Astrocyte (in vitro differentiated cells and primary cell): ENCODE data around the gene CDS1. TPM values are rescaled to one million over a fixed set of nuclear protein-coding genes. Genes with fewer than 3 reads are reported as not detected.

Experiments used
- DNase-seq: peaks from one replicate; pipeline ENCODE4 v3.0.0-alpha.2; 2010; ENCODE audit warnings: low read depth
- FAIRE-seq: peaks from 2 replicates; lab custom pipeline; 2011; peaks lifted over from hg19 to GRCh38; lab: Jason Lieb, UNC
- H2AFZ ChIP-seq: 2 replicates; pipeline ENCODE4 v1.6.0; 2012; ENCODE audit warnings: low read depth, low read length, inconsistent platforms
- H3K27ac ChIP-seq: 2 replicates; pipeline ENCODE4 v1.5.1; 2011; ENCODE audit warnings: low read depth, low read length, inconsistent platforms
- H3K27me3 ChIP-seq: 2 replicates; pipeline ENCODE4 v1.6.0; 2011; ENCODE audit warnings: low read length, inconsistent platforms; ENCODE audit not compliant: insufficient read depth
- H3K36me3 ChIP-seq: 2 replicates; pipeline ENCODE4 v1.5.1; 2011; ENCODE audit warnings: low read length, inconsistent platforms; ENCODE audit not compliant: insufficient read depth
- H3K4me1 ChIP-seq: 2 replicates; pipeline ENCODE4 v1.5.1; 2011; ENCODE audit warnings: low read length, inconsistent platforms; ENCODE audit not compliant: insufficient read depth
- H3K4me2 ChIP-seq: 2 replicates; pipeline ENCODE4 v1.6.0; 2012; ENCODE audit warnings: low read length, inconsistent platforms
- H3K4me3 ChIP-seq: 2 replicates; pipeline ENCODE4 v1.5.1; 2011; ENCODE audit warnings: low read depth, mild to moderate bottlenecking, low read length, inconsistent platforms; ENCODE audit not compliant: insufficient read depth
- H3K79me2 ChIP-seq: 2 replicates; pipeline ENCODE4 v1.6.0; 2012; ENCODE audit warnings: mild to moderate bottlenecking, low read length, inconsistent platforms; ENCODE audit not compliant: insufficient read depth
- H3K9ac ChIP-seq: 2 replicates; pipeline ENCODE4 v1.6.0; 2012; ENCODE audit warnings: mild to moderate bottlenecking, low read length, inconsistent platforms
- H3K9me3 ChIP-seq: 2 replicates; pipeline ENCODE4 v1.5.1; 2012; ENCODE audit warnings: low read depth, mild to moderate bottlenecking, low read length, inconsistent platforms; ENCODE audit not compliant: insufficient read depth
- H4K20me1 ChIP-seq: 2 replicates; pipeline ENCODE4 v1.6.0; 2012; ENCODE audit warnings: low read length, inconsistent platforms; ENCODE audit not compliant: insufficient read depth
- H3K27ac Mint-ChIP-seq: one replicate; pipeline ENCODE4 v1.8.0; 2021; ENCODE audit warnings: mild to moderate bottlenecking, mixed read lengths; ENCODE audit not compliant: unreplicated experiment
- H3K27me3 Mint-ChIP-seq: one replicate; pipeline ENCODE4 v1.8.0; 2021; ENCODE audit warnings: low read depth, mixed read lengths; ENCODE audit not compliant: unreplicated experiment
- H3K36me3 Mint-ChIP-seq: one replicate; pipeline ENCODE4 v1.8.0; 2021; ENCODE audit warnings: low read depth, mixed read lengths; ENCODE audit not compliant: unreplicated experiment
- H3K4me1 Mint-ChIP-seq: one replicate; pipeline ENCODE4 v1.8.0; 2021; ENCODE audit warnings: low read depth, mixed read lengths; ENCODE audit not compliant: unreplicated experiment
- H3K4me3 Mint-ChIP-seq: one replicate; pipeline ENCODE4 v1.8.0; 2021; ENCODE audit warnings: mild to moderate bottlenecking, moderate library complexity, mixed read lengths; ENCODE audit not compliant: unreplicated experiment
- H3K9me3 Mint-ChIP-seq: one replicate; pipeline ENCODE4 v1.8.0; 2021; ENCODE audit warnings: mild to moderate bottlenecking, mixed read lengths; ENCODE audit not compliant: unreplicated experiment
- CTCF ChIP-seq: IDR thresholded peaks from 2 replicates; pipeline ENCODE4 v1.5.1; 2011; ENCODE audit warnings: low read depth, mild to moderate bottlenecking, inconsistent platforms, low read length, moderate library complexity; ENCODE audit not compliant: insufficient read depth
- EZH2 ChIP-seq: IDR thresholded peaks from 2 replicates; pipeline ENCODE4 v1.6.1; 2012; ENCODE audit warnings: mild to moderate bottlenecking, low read length, inconsistent platforms; ENCODE audit not compliant: insufficient read depth
- total RNA-seq: library from RNA; stranded (reverse); gene quantifications from 2 replicates; pipeline ENCODE4 v1.2.1, GENCODE V29; 2021

Gene CDS1
- total RNA-seq, 1 donor from 2014 or later: 5.7 TPM

- DNase-seq (no peak), FAIRE-seq (no peak)
- Histone ChIP-seq H4K20me1 (no peaks in the 10 kb centered on the region), H3K36me3 (no peaks in the 10 kb centered on the region), H3K27me3 (no peaks in the 10 kb centered on the region), H2AFZ (no peak overlapping the region), H3K4me3 (no peak overlapping the region), H3K9me3 (no peaks in the 10 kb centered on the region), H3K4me1 (no peaks in the 10 kb centered on the region), H3K4me2 (no peak overlapping the region), H3K27ac (no peak overlapping the region), H3K9ac (no peak overlapping the region), H3K79me2 (no peaks in the 10 kb centered on the region)
- TF ChIP-seq EZH2 (no peak), CTCF (no peak)
- no peak overlapping the region for H3K27ac Mint-ChIP-seq
- H3K9me3 Mint-ChIP-seq: no peaks in the 10 kb centered on the region
- no peaks in the 10 kb centered on the region for H3K4me1 Mint-ChIP-seq
- H3K36me3 Mint-ChIP-seq: peaks cover 8% of the 10 kb centered on the region
- no peak overlapping the region for H3K4me3 Mint-ChIP-seq
- no peaks in the 10 kb centered on the region for H3K27me3 Mint-ChIP-seq
These were observed 56.2 kb downstream of the CDS1 start for GRCh38 chr4:84639145-84639544.

- Mint-ChIP-seq H3K27me3 (no peaks in the 10 kb centered on the region), H3K9me3 (no peaks in the 10 kb centered on the region), H3K4me3 (no peak overlapping the region), H3K4me1 (no peaks in the 10 kb centered on the region), H3K36me3 (peaks cover 6% of the 10 kb centered on the region), H3K27ac (no peak overlapping the region)
- H3K9me3 ChIP-seq: no peaks in the 10 kb centered on the region
- no peak for DNase-seq
- no peak overlapping the region for H3K4me2 ChIP-seq
- no peaks in the 10 kb centered on the region for H3K27me3 ChIP-seq
- no peaks in the 10 kb centered on the region for H4K20me1 ChIP-seq
- H3K27ac ChIP-seq: no peak overlapping the region
- no peaks in the 10 kb centered on the region for H3K4me1 ChIP-seq
- FAIRE-seq: no peak
- no peaks in the 10 kb centered on the region for H3K36me3 ChIP-seq
- H3K9ac ChIP-seq: no peak overlapping the region
- no peak for TF ChIP-seq CTCF
- TF ChIP-seq EZH2: no peak
- H2AFZ ChIP-seq: no peak overlapping the region
- no peak overlapping the region for H3K4me3 ChIP-seq
- H3K79me2 ChIP-seq: no peaks in the 10 kb centered on the region
These were observed 61.2 kb downstream of the CDS1 start for GRCh38 chr4:84644087-84644486.

- no peaks in the 10 kb centered on the region for H3K27me3 ChIP-seq
- no peak overlapping the region for H3K4me3 Mint-ChIP-seq
- H3K4me1 ChIP-seq: no peaks in the 10 kb centered on the region
- H3K36me3 Mint-ChIP-seq: peaks cover 8% of the 10 kb centered on the region
- DNase-seq (no peak), FAIRE-seq (no peak)
- H3K4me1 Mint-ChIP-seq: no peaks in the 10 kb centered on the region
- no peaks in the 10 kb centered on the region for H3K79me2 ChIP-seq
- TF ChIP-seq EZH2: no peak
- TF ChIP-seq CTCF: no peak
- no peak overlapping the region for H2AFZ ChIP-seq
- no peaks in the 10 kb centered on the region for H3K9me3 Mint-ChIP-seq
- H3K9ac ChIP-seq: no peak overlapping the region
- no peaks in the 10 kb centered on the region for H4K20me1 ChIP-seq
- no peaks in the 10 kb centered on the region for H3K9me3 ChIP-seq
- no peak overlapping the region for H3K4me2 ChIP-seq
- no peak overlapping the region for H3K27ac ChIP-seq
- H3K27me3 Mint-ChIP-seq: no peaks in the 10 kb centered on the region
- no peak overlapping the region for H3K4me3 ChIP-seq
- H3K36me3 ChIP-seq: no peaks in the 10 kb centered on the region
- H3K27ac Mint-ChIP-seq: no peak overlapping the region
These were observed 64.5 kb downstream of the CDS1 start for GRCh38 chr4:84647312-84647884.
